Vagina (tissue), 2 donors: ENCODE results near the gene SCN4B. TPM values are rescaled to one million over a fixed set of nuclear protein-coding genes. Genes with fewer than 3 reads are reported as not detected.

Experiments used
- DNase-seq, 2 donors: peaks; one replicate each; pipeline ENCODE4 v3.0.0-alpha.2; 2017; ENCODE audit errors: extremely low spot score in 2 of 2
- H3K27ac ChIP-seq: fragments of 200-600 bp; sonication (generic); one replicate; pipeline ENCODE4 v1.5.1; 2019
- H3K27me3 ChIP-seq: fragments of 200-600 bp; sonication (generic); one replicate; pipeline ENCODE4 v1.5.1; 2019
- H3K36me3 ChIP-seq, 2 donors: fragments of 200-600 bp; sonication (generic); one replicate each; pipeline ENCODE4 v1.5.1; 2017 to 2019
- H3K4me1 ChIP-seq: fragments of 200-600 bp; sonication (generic); one replicate; pipeline ENCODE4 v1.5.1; 2019
- H3K4me3 ChIP-seq, 2 donors: fragments of 200-600 bp; sonication (generic); 1 replicate in 1 of 2; 2 replicates in 1 of 2; pipeline ENCODE4 v1.5.1; 2016 to 2019
- H3K9me3 ChIP-seq: fragments of 200-600 bp; sonication (generic); one replicate; pipeline ENCODE4 v1.5.1; 2019
- CTCF ChIP-seq, 3 experiments: fragments of 450-650 bp in 2 of 3; fragments of 200-600 bp in 1 of 3; sonication (generic) in 1 of 3; IDR thresholded peaks; one replicate each; pipeline ENCODE4 v1.5.1; 2017 to 2019; ENCODE audit warnings: antibody characterized with exemption in 3 of 3, mild to moderate bottlenecking in 2 of 3, moderate library complexity in 2 of 3
- POLR2A ChIP-seq, 2 donors: fragments of 450-650 bp; IDR thresholded peaks; one replicate each; pipeline ENCODE4 v1.6.1; 2017; ENCODE audit warnings: antibody characterized with exemption in 2 of 2, mild to moderate bottlenecking in 2 of 2, moderate library complexity in 2 of 2
- POLR2AphosphoS5 ChIP-seq, 2 donors: sonication (generic); formaldehyde crosslinking; IDR thresholded peaks; one replicate each; pipeline ENCODE4 v1.9.0; 2017; ENCODE audit warnings: antibody characterized with exemption in 2 of 2, mild to moderate bottlenecking in 2 of 2, low read depth in 1 of 2; ENCODE audit not compliant: insufficient read depth in 1 of 2
- intact Hi-C: fragments of 100-400 bp; cut with DNase I; formaldehyde crosslinking; loops from one replicate; pipeline ENCODE4 v1.15.1; 2023
- total RNA-seq: library from RNA; depleted of rRNA; stranded (reverse); fragments of >200 nt; gene quantifications from one replicate; pipeline ENCODE4 v1.2.3, GENCODE V29; 2016

Gene SCN4B
- total RNA-seq = 0.98 TPM

- no peak for TF ChIP-seq POLR2AphosphoS5 (IDR thresholded peaks at IDR 0.05; ENCODE audit: insufficient read depth in 1 of 2, low read depth in 1 of 2)
- no peak for TF ChIP-seq CTCF (IDR thresholded peaks at IDR 0.05)
- peaks cover 4% of the 10 kb centered on the region for H3K27me3 ChIP-seq
Observed at GRCh38 chr11:118152552-118153471, at the start of gene SCN4B. TSS of gene SCN4B (minus strand) at chr11:118152823. CDS start at chr11:118152673, 150 bp downstream.

GRCh38 chr11:118201966-118202365 is 49.3 kb upstream of the SCN4B start:
- Histone ChIP-seq H3K4me1 (peaks cover 8% of the 10 kb centered on the region), H3K9me3 (no peaks in the 10 kb centered on the region)
- DNase-seq = no peak

More at GRCh38 chr11:118152552-118153471, at the start of gene SCN4B:
- Histone ChIP-seq H3K9me3 (no peaks in the 10 kb centered on the region), H3K4me1 (peaks cover 17% of the 10 kb centered on the region), H3K36me3 (no peaks in the 10 kb centered on the region), H3K27ac (peak within 1 kb of the TSS; percentile 7), H3K4me3 (peak within 1 kb of the TSS; percentile 39 to 63)
- intact Hi-C loops = no loop called here
- DNase-seq = no peak

GRCh38 chr11:118200901-118201680 is 48.5 kb upstream of the SCN4B start:
- no peak overlapping the region for H3K27ac ChIP-seq
- peaks cover 8% of the 10 kb centered on the region for H3K4me1 ChIP-seq
- intact Hi-C loops = no loop called here
- no peak overlapping the region for H3K4me3 ChIP-seq
- no peaks in the 10 kb centered on the region for H3K9me3 ChIP-seq
- no peaks in the 10 kb centered on the region for H3K27me3 ChIP-seq
- TF ChIP-seq POLR2A (IDR thresholded peaks at IDR 0.05) (no peak), CTCF (IDR thresholded peaks at IDR 0.05) (no peak), POLR2AphosphoS5 (IDR thresholded peaks at IDR 0.05; ENCODE audit: insufficient read depth in 1 of 2, low read depth in 1 of 2) (no peak)
- DNase-seq = no peak
- H3K36me3 ChIP-seq = no peaks in the 10 kb centered on the region

More at GRCh38 chr11:118201966-118202365, 49.3 kb upstream of the SCN4B start:
- Histone ChIP-seq H3K36me3 (no peaks in the 10 kb centered on the region), H3K27me3 (no peaks in the 10 kb centered on the region), H3K27ac (no peak overlapping the region), H3K4me3 (no peak overlapping the region)
- intact Hi-C loops = no loop called here
- TF ChIP-seq CTCF (IDR thresholded peaks at IDR 0.05) (no peak), POLR2AphosphoS5 (IDR thresholded peaks at IDR 0.05; ENCODE audit: insufficient read depth in 1 of 2, low read depth in 1 of 2) (no peak), POLR2A (IDR thresholded peaks at IDR 0.05) (no peak)

GRCh38 chr11:118200497-118200896 is 47.9 kb upstream of the SCN4B start:
- Histone ChIP-seq H3K4me1 (peaks cover 8% of the 10 kb centered on the region), H3K36me3 (no peaks in the 10 kb centered on the region), H3K4me3 (no peak overlapping the region), H3K27ac (no peak overlapping the region), H3K9me3 (no peaks in the 10 kb centered on the region), H3K27me3 (no peaks in the 10 kb centered on the region)
- TF ChIP-seq POLR2AphosphoS5 (IDR thresholded peaks at IDR 0.05; ENCODE audit: insufficient read depth in 1 of 2, low read depth in 1 of 2) = no peak
- no peak for TF ChIP-seq CTCF (IDR thresholded peaks at IDR 0.05)
- TF ChIP-seq POLR2A (IDR thresholded peaks at IDR 0.05) = no peak
- intact Hi-C loops = no loop called here
- DNase-seq = no peak
